ENCODE results near the gene PSAT1. TPM values are rescaled to one million over a fixed set of nuclear protein-coding genes. Genes with fewer than 3 reads are reported as not detected.

Gene PSAT1
- total and polyA plus RNA-seq, 2 experiments from 2014 or later: 414 to 486 TPM

DNA sequence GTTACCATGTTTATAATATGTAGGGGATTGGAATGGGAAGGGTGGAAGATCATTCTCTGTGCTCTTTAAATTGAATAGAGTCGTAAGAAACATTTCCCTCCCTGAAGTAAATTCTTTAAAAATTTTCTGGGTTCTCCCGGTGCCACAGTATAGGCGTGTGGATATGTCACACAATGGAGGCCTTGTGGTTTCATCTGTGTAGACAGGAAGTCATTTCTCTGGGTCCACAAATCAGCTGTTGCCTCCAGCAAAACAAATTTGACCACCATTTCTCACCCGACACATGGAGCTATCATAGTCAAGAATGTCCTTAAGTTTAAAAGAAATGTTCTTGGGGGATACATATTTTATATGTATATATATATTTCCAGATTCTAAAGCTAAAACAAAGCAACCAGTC, 43.6 kb upstream of the PSAT1 start:
- Histone ChIP-seq H3K27ac (ENCODE audit: low read depth) (no peak overlapping the region), H3K36me3 (ENCODE audit: insufficient read depth) (peaks cover 8% of the 10 kb centered on the region; the same call in 1 of the 2 replicates), H3K9me2 (ENCODE audit: insufficient read depth) (no peaks in the 10 kb centered on the region), H3K79me2 (replicated peaks; ENCODE audit: insufficient read depth) (no peaks in the 10 kb centered on the region), H3K4me3 (no peak overlapping the region), H4K20me1 (replicated peaks; ENCODE audit: insufficient read depth) (no peaks in the 10 kb centered on the region), H3K4me2 (no peak overlapping the region), H3F3A (replicated peaks; ENCODE audit: low read depth) (no peaks in the 10 kb centered on the region), H3K4me1 (ENCODE audit: insufficient read depth) (no peaks in the 10 kb centered on the region), H2AFZ (no peak overlapping the region), H3K27me3 (ENCODE audit: insufficient read depth) (no peaks in the 10 kb centered on the region)
- Mint-ChIP-seq H3K36me3 (ENCODE audit: low read depth) (peaks cover 29% of the 10 kb centered on the region; the same call in 2 of the 3 replicates), H3K4me1 (no peaks in the 10 kb centered on the region), H3K27me3 (ENCODE audit: insufficient read depth, low read depth, poor library complexity) (no peaks in the 10 kb centered on the region), H3K27ac (no peak overlapping the region), H3K9me3 (no peaks in the 10 kb centered on the region), H3K4me3 (no peak overlapping the region)
- no peak for DNase-seq (ENCODE audit: low spot score)
- no peak for ATAC-seq
- TF ChIP-seq, protein P1, sequence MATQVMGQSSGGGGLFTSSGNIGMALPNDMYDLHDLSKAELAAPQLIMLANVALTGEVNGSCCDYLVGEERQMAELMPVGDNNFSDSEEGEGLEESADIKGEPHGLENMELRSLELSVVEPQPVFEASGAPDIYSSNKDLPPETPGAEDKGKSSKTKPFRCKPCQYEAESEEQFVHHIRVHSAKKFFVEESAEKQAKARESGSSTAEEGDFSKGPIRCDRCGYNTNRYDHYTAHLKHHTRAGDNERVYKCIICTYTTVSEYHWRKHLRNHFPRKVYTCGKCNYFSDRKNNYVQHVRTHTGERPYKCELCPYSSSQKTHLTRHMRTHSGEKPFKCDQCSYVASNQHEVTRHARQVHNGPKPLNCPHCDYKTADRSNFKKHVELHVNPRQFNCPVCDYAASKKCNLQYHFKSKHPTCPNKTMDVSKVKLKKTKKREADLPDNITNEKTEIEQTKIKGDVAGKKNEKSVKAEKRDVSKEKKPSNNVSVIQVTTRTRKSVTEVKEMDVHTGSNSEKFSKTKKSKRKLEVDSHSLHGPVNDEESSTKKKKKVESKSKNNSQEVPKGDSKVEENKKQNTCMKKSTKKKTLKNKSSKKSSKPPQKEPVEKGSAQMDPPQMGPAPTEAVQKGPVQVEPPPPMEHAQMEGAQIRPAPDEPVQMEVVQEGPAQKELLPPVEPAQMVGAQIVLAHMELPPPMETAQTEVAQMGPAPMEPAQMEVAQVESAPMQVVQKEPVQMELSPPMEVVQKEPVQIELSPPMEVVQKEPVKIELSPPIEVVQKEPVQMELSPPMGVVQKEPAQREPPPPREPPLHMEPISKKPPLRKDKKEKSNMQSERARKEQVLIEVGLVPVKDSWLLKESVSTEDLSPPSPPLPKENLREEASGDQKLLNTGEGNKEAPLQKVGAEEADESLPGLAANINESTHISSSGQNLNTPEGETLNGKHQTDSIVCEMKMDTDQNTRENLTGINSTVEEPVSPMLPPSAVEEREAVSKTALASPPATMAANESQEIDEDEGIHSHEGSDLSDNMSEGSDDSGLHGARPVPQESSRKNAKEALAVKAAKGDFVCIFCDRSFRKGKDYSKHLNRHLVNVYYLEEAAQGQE (IDR thresholded peaks at IDR 0.05; ENCODE audit: unreplicated experiment): no peak
- TF ChIP-seq ZNF114 (CRISPR knock-in tag; IDR thresholded peaks at IDR 0.05) (no peak), EZH2 (IDR thresholded peaks at IDR 0.05; ENCODE audit: low read depth, unreplicated experiment) (no peak), STAT1 (IDR thresholded peaks at IDR 0.05; ENCODE audit: unreplicated experiment) (no peak), EZH2phosphoT487 (IDR thresholded peaks at IDR 0.05; ENCODE audit: unreplicated experiment) (no peak), CREB1 (CRISPR knock-in tag; IDR thresholded peaks at IDR 0.05; ENCODE audit: low read depth) (no peak), ZNF331 (CRISPR knock-in tag; IDR thresholded peaks at IDR 0.05; ENCODE audit: low read depth) (no peak), JUNB (IDR thresholded peaks at IDR 0.05; ENCODE audit: unreplicated experiment) (no peak)
- TF ChIP-seq, protein P2, sequence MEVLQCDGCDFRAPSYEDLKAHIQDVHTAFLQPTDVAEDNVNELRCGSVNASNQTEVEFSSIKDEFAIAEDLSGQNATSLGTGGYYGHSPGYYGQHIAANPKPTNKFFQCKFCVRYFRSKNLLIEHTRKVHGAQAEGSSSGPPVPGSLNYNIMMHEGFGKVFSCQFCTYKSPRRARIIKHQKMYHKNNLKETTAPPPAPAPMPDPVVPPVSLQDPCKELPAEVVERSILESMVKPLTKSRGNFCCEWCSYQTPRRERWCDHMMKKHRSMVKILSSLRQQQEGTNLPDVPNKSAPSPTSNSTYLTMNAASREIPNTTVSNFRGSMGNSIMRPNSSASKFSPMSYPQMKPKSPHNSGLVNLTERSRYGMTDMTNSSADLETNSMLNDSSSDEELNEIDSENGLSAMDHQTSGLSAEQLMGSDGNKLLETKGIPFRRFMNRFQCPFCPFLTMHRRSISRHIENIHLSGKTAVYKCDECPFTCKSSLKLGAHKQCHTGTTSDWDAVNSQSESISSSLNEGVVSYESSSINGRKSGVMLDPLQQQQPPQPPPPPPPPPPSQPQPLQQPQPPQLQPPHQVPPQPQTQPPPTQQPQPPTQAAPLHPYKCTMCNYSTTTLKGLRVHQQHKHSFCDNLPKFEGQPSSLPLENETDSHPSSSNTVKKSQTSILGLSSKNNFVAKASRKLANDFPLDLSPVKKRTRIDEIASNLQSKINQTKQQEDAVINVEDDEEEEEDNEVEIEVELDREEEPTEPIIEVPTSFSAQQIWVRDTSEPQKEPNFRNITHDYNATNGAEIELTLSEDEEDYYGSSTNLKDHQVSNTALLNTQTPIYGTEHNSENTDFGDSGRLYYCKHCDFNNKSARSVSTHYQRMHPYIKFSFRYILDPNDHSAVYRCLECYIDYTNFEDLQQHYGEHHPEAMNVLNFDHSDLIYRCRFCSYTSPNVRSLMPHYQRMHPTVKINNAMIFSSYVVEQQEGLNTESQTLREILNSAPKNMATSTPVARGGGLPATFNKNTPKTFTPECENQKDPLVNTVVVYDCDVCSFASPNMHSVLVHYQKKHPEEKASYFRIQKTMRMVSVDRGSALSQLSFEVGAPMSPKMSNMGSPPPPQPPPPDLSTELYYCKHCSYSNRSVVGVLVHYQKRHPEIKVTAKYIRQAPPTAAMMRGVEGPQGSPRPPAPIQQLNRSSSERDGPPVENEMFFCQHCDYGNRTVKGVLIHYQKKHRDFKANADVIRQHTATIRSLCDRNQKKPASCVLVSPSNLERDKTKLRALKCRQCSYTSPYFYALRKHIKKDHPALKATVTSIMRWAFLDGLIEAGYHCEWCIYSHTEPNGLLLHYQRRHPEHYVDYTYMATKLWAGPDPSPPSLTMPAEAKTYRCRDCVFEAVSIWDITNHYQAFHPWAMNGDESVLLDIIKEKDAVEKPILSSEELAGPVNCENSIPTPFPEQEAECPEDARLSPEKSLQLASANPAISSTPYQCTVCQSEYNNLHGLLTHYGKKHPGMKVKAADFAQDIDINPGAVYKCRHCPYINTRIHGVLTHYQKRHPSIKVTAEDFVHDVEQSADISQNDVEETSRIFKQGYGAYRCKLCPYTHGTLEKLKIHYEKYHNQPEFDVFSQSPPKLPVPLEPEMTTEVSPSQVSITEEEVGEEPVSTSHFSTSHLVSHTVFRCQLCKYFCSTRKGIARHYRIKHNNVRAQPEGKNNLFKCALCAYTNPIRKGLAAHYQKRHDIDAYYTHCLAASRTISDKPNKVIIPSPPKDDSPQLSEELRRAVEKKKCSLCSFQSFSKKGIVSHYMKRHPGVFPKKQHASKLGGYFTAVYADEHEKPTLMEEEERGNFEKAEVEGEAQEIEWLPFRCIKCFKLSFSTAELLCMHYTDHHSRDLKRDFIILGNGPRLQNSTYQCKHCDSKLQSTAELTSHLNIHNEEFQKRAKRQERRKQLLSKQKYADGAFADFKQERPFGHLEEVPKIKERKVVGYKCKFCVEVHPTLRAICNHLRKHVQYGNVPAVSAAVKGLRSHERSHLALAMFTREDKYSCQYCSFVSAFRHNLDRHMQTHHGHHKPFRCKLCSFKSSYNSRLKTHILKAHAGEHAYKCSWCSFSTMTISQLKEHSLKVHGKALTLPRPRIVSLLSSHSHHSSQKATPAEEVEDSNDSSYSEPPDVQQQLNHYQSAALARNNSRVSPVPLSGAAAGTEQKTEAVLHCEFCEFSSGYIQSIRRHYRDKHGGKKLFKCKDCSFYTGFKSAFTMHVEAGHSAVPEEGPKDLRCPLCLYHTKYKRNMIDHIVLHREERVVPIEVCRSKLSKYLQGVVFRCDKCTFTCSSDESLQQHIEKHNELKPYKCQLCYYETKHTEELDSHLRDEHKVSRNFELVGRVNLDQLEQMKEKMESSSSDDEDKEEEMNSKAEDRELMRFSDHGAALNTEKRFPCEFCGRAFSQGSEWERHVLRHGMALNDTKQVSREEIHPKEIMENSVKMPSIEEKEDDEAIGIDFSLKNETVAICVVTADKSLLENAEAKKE (CRISPR knock-in tag; IDR thresholded peaks at IDR 0.05): no peak
- TF ChIP-seq, protein P3, sequence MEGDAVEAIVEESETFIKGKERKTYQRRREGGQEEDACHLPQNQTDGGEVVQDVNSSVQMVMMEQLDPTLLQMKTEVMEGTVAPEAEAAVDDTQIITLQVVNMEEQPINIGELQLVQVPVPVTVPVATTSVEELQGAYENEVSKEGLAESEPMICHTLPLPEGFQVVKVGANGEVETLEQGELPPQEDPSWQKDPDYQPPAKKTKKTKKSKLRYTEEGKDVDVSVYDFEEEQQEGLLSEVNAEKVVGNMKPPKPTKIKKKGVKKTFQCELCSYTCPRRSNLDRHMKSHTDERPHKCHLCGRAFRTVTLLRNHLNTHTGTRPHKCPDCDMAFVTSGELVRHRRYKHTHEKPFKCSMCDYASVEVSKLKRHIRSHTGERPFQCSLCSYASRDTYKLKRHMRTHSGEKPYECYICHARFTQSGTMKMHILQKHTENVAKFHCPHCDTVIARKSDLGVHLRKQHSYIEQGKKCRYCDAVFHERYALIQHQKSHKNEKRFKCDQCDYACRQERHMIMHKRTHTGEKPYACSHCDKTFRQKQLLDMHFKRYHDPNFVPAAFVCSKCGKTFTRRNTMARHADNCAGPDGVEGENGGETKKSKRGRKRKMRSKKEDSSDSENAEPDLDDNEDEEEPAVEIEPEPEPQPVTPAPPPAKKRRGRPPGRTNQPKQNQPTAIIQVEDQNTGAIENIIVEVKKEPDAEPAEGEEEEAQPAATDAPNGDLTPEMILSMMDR (conservative IDR thresholded peaks at IDR 0.05; ENCODE audit: low read depth in 2 of 2): no peak
